ENCODE results near the gene COG4. TPM values are rescaled to one million over a fixed set of nuclear protein-coding genes. Genes with fewer than 3 reads are reported as not detected.
"Not testable (repeated sequence)": the region's sequence is repeated elsewhere in the genome, so short reads cannot be mapped to it uniquely, and the experiment has no call there.

COG4 gene
- total and polyA plus RNA-seq, 7 donors, result 29.1 to 80.3 (median 53.0) TPM

- no peak for TF ChIP-seq CTCF (IDR thresholded peaks at IDR 0.05)
- 0 to 1% (median 1%) methylated on average over 8 of the region's 8 CpGs for WGBS, 3 donors
- intact Hi-C loops (cut with DNase I), result loop anchor here in 1 of 2 donors (2.0 kb wide), 1 partner anchor 15 kb away; the partner anchor contains the start of gene ST3GAL2
- no peak for DNase-seq
- H3K9me3 ChIP-seq, result no peaks in the 10 kb centered on the region
- H3K27ac ChIP-seq, result peak overlapping the region; percentile 99
- peak; percentile 34 to 68 (median 39) for ATAC-seq
- H3K36me3 ChIP-seq (ENCODE audit: insufficient read depth in 1 of 2, low read depth in 1 of 2), result no peaks in the 10 kb centered on the region
- peak overlapping the region; percentile 98 for H3K4me3 ChIP-seq
- H3K4me1 ChIP-seq, result peaks cover 4% of the 10 kb centered on the region
- peaks cover 0 to 4% (median 0%) of the 10 kb centered on the region in 3 donors for H3K27me3 ChIP-seq (ENCODE audit: insufficient read depth in 3 of 3, low read length in 2 of 3)
Observed at GRCh38 chr16:70453892-70454221, 69.5 kb downstream of the COG4 start.

- no peak for TF ChIP-seq CTCF (IDR thresholded peaks at IDR 0.05)
- H3K4me3 ChIP-seq, result peak overlapping the region; percentile 98
- peak overlapping the region; percentile 99 for H3K27ac ChIP-seq
- 95 to 97% (median 97%) methylated on average over 11 of the region's 11 CpGs for whole genome bisulfite sequencing, 3 donors
- intact Hi-C loops (cut with DNase I), result no loop called here
- no peaks in the 10 kb centered on the region for H3K36me3 ChIP-seq (ENCODE audit: insufficient read depth in 1 of 2, low read depth in 1 of 2)
- DNase-seq (no peak), ATAC-seq (no peak)
- peaks cover 0 to 4% (median 0%) of the 10 kb centered on the region in 3 donors for H3K27me3 ChIP-seq (ENCODE audit: insufficient read depth in 3 of 3, low read length in 2 of 3)
- peaks cover 4% of the 10 kb centered on the region for H3K4me1 ChIP-seq
- no peaks in the 10 kb centered on the region for H3K9me3 ChIP-seq
Observed at GRCh38 chr16:70453117-70453891, 70.0 kb downstream of the COG4 start.

GRCh38 chr16:70451004-70451340 is 72.4 kb downstream of the COG4 start:
- H3K4me3 ChIP-seq; ATAC-seq; H3K27me3 ChIP-seq (ENCODE audit: insufficient read depth in 3 of 3, low read length in 2 of 3); H3K4me1 ChIP-seq; intact Hi-C loops (cut with DNase I); H3K9me3 ChIP-seq; H3K27ac ChIP-seq; DNase-seq; H3K36me3 ChIP-seq (ENCODE audit: insufficient read depth in 1 of 2, low read depth in 1 of 2): not testable (repeated sequence)
- WGBS, 3 donors, result 34 to 46% (median 41%) methylated on average over 25 of the region's 25 CpGs

- H3K4me3 ChIP-seq; ATAC-seq; H3K9me3 ChIP-seq; H3K36me3 ChIP-seq (ENCODE audit: insufficient read depth in 1 of 2, low read depth in 1 of 2); H3K27ac ChIP-seq; H3K4me1 ChIP-seq; intact Hi-C loops (cut with DNase I); DNase-seq; H3K27me3 ChIP-seq (ENCODE audit: insufficient read depth in 3 of 3, low read length in 2 of 3): not testable (repeated sequence)
- WGBS, 3 donors, result 62 to 79% (median 71%) methylated on average over 35 to 37 of the region's 37 CpGs
Observed at GRCh38 chr16:70450142-70451003, 73.0 kb downstream of the COG4 start.

GRCh38 chr16:70448075-70448474 is 75.3 kb downstream of the COG4 start:
- no peak for ATAC-seq
- WGBS, 3 donors, result 71 to 80% (median 73%) methylated on average over 6 of the region's 6 CpGs
- Histone ChIP-seq H3K27ac (no peak overlapping the region), H3K4me1 (no peaks in the 10 kb centered on the region), H3K36me3 (ENCODE audit: insufficient read depth in 1 of 2, low read depth in 1 of 2) (no peaks in the 10 kb centered on the region), H3K27me3 (ENCODE audit: insufficient read depth in 3 of 3, low read length in 2 of 3) (peaks cover 0 to 4% (median 0%) of the 10 kb centered on the region in 3 donors), H3K9me3 (no peaks in the 10 kb centered on the region), H3K4me3 (no peak overlapping the region)
- DNase-seq, result no peak
- no peak for TF ChIP-seq CTCF (IDR thresholded peaks at IDR 0.05)
- intact Hi-C loops (cut with DNase I), result no loop called here

Measured in psoas muscle (tissue), 8 donors.